Body of pancreas (tissue), 4 donors: ENCODE measurements around the gene DPY19L1.

Experiments used
- CTCF ChIP-seq, 7 experiments: fragments of 450-650 bp in 4 of 7; fragments of 200-600 bp in 3 of 7; sonication (generic) in 3 of 7; IDR thresholded peaks; one replicate each; pipeline ENCODE4 v1.5.1; 2016 to 2019; ENCODE audit warnings: antibody characterized with exemption in 7 of 7
- POLR2A ChIP-seq, 3 donors: fragments of 450-650 bp; IDR thresholded peaks; one replicate each; pipeline ENCODE4 v1.6.1; 2016; ENCODE audit warnings: antibody characterized with exemption in 3 of 3, mild to moderate bottlenecking in 2 of 3

- no peak for TF ChIP-seq CTCF (IDR thresholded peaks at IDR 0.05)
- no peak for TF ChIP-seq POLR2A (IDR thresholded peaks at IDR 0.05)
Observed at GRCh38 chr7:34904987-34905386, 132.3 kb downstream of the DPY19L1 start.
